GM21515 (cell line): ENCODE data around the gene TERT.

Experiments
- ATAC-seq: cut with Tn5 transposase; IDR thresholded peaks from one replicate; pipeline ENCODE4 v1.9.1; 2021; ENCODE audit not compliant: unreplicated experiment

Gene TERT

DNA sequence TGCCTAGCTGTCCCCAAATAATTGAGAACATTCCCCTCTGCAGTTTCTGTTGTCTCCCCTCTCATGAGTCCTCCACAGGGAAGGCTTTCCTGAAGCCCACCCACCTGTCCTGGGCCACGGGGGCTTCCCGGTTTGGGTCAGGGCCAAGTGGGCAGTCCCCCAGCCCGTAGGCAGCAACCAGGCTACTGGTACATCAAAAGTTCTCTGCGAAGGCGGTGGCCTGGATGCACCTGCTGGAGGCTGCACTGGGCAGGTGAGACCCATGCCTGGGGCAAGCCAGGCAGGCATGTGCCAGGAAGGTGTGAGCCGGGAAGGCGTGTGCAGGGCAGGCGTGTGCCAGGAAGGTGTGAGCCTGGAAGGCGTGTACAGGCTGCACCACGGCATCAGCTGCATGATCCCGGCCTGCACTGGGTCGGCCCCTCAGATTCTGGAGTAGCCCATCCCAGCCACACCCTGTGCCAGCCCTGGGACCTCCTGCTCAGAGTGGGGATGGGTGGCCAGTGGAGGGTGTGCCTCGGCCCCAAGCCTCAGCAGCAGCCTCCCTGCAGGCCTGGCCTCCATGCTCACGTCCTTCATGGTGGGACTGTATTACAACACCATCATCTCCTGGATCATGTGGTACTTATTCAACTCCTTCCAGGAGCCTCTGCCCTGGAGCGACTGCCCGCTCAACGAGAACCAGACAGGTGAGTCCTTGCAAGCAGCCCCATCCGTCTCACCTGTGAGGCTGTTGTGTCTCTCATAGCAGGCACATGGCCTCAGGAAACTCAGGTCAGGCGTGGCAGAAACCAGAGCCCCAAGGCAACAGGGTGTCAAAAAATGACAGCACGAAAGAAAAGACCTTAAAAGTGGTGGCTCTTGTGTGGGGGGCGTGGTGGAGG is 84.7 kb downstream of the TERT start:
- no peak for ATAC-seq

DNA sequence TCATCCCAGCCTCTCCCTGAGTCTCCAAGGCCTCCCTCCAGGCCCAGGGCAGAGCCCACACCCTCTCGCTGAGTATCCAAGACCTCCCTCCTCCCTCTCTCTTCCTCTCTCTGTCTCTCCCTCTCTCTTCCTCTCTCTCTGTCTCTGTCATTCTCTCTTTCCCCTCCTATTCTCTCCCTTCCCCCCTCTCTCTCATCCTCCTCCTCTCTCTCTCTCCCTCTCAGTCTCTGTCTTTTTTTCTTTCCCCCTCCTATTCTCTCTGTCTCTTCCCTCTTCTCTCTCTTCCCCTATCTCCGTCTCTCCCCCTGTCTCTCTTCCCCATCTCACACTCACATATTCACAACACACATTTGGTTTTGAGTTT is 85.4 kb downstream of the TERT start:
- no peak for ATAC-seq

DNA sequence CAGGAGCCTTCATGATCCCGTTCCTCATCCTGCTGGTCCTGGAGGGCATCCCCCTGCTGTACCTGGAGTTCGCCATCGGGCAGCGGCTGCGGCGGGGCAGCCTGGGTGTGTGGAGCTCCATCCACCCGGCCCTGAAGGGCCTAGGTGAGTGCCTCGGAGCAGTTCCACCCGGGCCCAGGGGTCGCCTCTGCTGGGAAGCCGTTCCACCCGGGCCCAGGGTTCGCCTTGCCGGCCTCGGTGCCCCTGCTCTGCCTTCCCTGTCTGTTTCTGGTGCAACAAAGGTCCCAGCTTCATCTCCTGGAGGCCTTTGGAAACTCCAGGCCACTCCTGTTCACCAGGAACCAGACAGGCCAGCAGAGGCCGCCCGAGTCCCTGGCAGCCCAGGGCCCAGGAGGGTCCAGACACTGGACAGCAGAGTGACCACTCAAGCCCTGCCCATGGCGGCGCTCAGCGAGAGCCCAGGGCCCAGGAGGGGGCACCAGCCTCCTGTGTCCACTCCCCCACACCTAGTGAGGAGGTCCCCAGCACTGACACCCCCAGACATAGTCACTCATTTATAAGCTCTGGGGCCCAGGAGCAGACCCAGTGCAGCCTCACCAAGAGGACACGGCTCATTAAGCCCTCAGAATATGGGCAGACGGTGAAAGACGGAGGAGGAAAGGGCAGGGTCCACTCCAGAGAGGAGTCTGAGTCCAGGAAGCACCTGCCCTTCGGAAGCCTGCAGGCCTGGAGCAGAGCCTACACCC is 86.0 kb downstream of the TERT start:
- no peak for ATAC-seq

DNA sequence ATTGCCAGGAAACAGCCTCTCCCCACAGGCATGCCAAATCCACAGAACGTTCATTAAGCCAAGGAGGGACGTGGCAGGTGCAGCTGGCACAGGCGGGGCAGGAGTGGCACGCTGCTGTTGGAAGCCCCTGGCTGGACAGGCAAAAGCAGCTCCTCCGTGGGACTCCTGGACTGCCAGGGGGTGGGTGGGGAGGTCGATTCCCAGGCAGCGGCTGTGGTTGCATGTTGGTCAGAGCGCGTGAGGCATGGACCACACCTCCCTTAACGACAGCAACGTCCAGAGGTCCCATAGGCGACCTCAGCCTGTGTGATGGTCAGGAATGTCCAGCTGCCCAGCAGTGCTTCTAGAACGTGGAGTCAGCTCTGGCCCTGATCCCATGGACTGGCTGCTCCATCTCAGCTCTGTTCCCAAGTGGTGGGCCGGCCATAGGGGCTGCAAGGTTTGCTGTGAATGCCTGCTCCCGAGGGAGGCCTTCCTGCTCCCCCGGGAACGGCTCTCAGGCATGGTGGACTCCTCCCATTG is 86.6 kb downstream of the TERT start:
- no peak for ATAC-seq

DNA sequence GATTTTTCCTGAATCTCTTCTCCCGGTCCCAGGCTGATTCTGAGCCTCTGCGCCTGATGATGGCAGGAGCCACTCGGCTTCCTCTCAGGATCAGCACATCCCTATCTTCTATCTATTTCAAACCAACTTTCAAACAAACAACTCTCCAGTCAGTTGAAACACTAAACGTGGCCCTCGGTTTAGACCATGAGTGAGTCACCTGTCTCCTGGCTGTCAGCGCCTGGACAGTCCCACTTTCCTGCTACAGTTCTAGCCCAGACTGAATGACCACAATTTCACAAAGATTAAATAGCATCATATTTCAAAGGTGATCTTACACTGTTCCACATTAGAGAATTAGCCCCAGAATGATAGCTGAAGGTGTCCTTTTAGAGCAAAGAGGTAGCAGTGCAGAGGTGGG is 87.3 kb downstream of the TERT start:
- ATAC-seq = no peak

DNA sequence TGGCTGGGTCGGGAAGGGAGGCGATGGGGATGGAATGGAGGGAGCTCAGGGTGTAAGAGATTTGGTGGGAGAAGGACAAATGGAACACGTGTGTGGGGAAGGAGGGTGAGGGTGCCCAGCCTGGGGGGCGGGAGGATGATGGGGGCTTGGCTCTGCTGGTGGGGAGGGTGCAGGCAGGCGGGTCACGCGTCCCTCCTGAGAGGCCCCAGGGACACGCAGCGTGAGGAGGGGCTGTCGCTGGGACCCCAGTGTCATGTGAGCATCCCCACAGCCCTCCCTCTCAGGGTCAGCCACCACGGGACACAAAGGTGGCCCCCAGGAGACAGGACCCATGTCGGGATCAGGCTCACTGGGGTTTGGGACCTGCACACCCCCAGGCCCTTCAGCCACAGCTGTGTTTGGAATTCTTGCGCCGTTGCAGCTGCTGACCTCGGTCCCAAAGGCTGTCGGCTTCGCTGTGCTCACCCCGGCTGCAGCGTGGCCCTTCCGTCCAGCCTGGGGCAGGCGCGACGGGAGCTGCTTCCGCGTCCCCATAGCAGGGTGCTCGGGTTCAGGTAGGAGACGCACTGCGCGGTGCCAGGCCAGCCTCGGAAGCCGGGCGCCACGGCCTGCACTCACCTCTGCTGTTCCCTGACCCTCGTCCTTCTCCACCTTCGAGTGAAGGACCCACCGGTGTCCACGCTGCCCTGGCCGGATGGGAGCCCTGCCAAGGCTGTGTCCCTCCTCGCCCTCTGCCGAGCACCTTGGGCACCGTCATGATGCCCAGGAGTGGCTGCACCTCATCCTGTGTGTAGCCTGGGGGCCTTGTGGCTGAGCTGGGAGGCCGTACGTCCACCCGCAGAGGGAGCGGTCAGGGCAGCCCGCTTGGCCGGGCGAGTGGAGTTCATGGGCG is 88.1 kb downstream of the TERT start:
- no peak for ATAC-seq

DNA sequence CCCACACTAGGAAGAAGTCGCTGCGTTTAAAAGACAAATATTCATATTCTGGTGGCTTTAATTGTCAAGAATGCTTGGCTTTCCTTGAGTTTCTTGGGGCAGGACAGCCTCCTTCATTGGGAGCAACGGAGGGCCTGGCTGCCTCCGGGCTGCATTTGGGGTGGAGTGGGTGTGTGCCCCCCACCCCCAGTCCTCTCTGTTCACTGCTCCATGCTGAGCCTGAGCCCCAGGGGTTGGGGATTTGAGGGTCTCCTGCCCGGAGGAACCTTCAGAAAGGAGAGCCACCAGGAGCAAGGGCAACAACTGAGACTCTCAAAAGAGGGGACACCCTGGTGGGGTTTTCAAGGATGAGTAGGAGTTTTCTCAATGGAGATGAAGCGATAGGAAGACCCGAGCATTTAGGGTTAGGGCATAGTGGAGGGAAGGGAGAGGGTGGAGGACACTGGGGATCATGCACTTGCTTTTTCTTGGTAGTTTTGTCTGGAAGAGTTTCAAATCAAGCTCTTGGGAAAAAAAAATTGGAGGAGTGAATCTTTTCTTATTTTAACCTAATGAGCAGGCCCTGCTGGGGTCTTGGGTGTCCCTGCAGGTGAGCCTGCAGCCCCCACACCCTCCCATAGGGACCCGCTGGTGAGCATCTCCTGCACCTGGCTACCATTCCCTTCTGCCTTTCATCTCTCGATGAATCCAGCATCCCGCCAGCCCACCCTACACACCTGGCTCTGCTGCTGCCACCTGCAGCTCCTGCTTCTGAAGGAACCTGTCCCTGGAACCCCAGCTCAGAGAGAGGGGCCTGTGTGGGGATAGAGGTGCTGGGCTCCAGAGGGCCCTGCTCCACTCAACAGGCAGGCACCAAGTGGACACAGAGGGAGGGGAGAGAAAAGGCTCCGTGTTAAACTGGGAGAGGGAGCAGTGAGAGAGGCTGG is 89.3 kb downstream of the TERT start:
- no peak for ATAC-seq

DNA sequence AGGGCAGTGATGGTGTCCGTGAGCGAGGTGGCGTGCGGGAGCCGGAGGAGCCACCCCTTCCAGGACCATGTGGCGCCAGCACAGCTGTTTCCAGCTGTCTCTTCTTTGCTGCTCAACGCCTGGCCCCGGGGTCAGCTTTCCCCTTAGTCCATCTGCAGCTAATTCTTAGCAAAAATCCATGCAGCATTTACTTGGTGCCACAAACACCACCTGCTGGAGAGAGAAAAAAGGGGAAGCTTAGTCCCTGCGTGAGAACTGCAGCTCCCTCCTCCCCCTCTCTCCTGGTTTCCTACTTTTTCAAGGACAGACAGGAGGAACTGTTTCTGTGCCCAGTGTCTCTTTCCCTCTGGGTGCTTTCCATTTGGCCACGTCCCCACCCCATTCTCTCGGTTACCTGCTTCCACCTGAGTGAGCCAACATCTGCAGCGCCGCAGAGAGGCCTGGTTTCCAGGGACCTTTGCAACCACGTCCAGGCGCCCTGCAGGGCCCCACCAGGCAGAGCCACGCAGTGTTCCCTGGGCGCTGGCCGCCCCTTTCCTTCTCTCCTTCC is 90.1 kb downstream of the TERT start:
- ATAC-seq = no peak

DNA sequence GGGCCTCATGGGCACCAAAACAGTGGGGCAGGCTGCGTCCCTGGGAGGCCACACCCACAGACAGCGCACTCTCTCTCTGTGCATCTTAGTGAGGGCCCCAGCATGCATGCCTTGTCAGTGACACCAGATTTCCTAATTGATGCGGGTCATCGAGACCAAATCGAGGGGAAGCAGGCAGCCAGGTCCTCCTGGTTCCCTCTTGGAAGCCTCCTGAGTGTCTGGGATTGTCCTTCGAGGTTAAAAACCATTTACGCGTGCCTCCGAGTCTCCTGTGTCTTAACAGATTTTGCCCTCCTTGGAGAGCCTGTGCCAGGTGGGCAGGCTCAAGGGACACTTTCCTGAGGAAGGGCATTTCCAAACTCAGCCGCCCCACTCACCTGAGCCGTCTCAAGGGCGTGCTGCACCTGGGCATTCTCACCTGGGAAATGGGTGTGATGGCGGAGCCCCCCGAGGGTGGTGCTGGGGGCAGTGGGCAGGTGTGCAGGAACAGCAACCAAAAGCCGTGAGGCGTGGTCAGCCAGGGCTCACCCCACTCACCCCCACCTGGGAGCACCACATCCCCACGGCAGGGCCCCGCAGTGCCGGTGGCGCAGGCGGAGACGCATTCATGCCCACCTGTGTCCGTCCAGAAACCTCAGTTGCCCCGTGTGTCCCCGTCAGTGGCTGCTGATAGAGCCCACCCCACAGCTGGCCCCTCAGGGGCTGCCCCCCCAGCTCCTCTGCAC is 90.7 kb downstream of the TERT start:
- ATAC-seq = no peak

DNA sequence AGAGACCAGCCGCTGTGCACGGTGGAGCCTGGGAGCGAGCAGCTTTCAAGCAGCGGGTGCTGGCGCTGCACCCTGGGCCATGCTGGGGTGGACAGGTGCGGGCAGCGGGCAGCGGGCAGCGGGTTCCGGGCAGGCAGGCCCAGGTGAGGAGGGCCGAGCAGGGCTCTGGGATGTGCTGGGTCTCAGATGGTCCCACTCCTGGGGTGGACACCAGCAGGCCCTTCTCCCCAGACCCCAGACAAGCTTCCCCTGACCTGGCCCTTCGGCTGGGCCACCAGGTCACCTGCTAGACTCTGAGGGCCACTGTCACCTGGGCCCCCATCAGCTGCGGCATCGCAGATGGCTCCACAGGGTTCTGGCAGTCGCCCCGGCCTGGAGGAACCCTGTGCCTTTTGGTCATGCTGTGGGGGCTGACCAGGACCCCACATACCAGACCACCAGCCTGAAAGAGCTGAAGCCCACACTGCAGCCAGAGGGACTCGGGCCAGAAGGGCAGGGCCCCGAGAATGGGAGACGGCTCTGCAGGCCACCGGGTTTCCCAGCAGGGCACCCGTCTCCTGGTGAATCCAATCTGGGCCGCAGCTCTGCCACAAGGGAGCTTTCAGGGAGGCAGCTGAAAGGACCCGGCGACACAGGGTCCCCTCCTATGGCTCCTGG is 91.4 kb downstream of the TERT start:
- no peak for ATAC-seq
